Activated CD4-positive, CD25-positive, alpha-beta regulatory T cell treated with anti-CD3 and anti-CD28 coated beads, Interleukin-2, amount 50 U/mL, for 16 hours (primary cell): ENCODE measurements around the gene PIP5KL1.

Experiments
- DNase-seq: peaks from one replicate; pipeline ENCODE4 v3.0.0-alpha.2; 2020; ENCODE audit warnings: low read depth, low spot score

PIP5KL1 gene

GRCh38 chr9:127947841-127948710 is 17.5 kb upstream of the PIP5KL1 start:
- DNase-seq: no peak

DNA sequence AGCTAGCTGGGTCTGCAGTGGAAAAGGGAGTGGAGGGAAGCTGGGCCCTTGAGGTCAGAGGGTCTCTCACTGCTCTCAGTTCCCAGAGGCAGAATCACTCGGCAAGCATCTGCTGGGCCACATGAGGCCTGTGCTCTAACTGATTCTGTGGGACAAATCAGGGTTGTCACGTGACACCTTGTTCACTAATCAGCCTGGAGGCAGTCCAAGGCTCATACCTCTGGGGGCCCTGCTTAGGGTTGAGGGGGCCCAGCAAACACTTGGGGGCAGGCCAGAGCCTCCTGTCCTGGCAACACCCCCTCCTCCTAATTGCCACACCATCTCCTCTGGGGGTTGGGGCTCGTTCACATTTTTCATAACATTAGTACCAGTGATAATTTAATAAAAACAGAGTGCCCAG is 16.2 kb upstream of the PIP5KL1 start:
- no peak for DNase-seq

GRCh38 chr9:127945942-127946341 is 15.4 kb upstream of the PIP5KL1 start:
- no peak for DNase-seq

DNA sequence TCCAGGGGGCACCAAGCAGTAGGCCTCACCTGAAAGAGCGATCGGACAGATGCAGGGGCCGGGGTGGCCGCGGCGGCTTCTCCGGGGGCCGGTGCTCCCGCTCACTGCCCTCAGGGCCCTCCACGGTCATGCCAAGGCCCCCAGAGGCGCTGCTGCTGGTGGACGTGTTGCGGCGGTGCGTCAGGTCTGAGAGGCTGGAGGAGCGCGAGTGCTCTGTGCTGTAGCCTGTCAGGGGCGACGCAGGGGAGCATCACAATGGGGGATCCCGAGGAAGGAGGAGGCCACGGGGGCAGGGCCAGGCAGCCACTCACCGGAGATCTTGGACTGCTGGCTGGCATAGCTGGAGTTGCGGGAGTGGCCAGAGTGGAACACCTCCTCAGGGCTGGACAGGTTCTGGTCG is 14.8 kb upstream of the PIP5KL1 start:
- DNase-seq: no peak

GRCh38 chr9:127944586-127945218 is 14.1 kb upstream of the PIP5KL1 start:
- DNase-seq: no peak

- DNase-seq: peak; percentile 50
Observed at GRCh38 chr9:127943731-127944144, 13.2 kb upstream of the PIP5KL1 start.

DNA sequence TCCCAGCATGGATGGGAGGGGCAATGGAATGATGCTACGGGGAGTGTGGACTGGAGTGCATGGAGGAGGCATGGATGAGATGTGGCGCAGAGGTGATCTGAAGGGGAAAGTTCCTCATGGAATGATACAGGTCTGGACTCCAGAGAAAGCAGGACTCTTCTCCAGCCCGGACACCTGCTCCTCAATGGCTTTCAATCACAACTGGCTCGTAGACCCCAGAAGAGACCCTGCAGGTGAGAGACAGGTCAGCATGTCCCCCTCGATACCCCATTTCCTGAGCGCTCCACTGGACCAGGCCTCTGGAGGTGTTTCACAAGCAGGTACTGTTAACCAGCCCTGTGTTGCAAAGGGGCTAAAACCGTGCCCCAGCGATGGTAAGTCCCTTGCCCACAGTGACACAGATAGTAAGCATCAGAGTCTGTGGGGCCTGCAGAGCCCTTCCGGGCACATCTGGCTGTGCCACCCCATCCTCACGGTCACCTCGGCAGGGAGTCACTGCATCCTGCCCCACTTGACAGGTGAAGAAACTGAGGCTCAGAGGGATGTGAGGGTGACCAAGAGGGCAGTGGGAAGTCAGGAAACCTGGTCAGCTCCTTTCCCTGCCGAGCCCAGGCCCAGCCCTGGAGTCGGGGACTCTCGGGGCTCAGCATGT is 12.6 kb upstream of the PIP5KL1 start:
- no peak for DNase-seq

DNA sequence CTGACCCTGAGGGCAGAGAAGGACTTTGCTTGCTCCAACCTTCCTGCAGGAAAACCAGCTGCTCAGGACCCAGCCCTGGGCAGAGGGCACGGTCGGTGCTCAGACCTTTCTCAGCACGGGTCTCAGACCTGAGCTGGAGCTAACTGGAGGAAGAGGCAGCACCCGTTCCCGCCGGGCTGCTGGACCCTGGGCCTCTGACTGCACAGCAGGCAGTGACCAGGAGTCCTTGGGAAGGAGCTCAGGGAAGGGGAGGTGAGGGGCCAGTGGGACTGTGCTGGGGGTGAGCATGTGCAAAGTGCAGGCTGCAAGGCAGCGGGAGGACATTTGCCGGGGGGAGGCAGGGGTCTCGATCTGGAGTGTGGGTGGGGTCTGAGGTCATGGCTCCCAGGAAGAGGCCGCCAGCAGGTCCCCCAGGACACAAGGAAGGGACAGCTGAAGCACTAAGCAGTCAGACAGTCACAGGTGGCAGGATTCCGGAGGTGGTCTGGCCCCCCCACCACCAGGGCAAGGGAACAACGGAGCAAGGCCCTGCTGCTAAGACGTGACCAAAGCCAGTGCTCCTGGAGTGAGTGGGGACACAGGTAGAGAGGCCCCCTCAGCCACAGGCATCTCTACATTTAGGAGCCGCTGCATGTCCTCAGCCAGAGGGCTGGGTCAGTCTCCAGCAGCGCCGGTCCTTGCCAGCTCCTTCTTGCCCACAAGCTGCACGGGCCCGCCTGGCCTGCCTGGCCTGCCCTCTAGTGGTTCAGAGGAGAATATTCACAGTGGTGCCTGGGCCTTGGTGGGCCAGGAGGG is 11.8 kb upstream of the PIP5KL1 start:
- DNase-seq: no peak

GRCh38 chr9:127941961-127942215 is 11.3 kb upstream of the PIP5KL1 start:
- DNase-seq: no peak

DNA sequence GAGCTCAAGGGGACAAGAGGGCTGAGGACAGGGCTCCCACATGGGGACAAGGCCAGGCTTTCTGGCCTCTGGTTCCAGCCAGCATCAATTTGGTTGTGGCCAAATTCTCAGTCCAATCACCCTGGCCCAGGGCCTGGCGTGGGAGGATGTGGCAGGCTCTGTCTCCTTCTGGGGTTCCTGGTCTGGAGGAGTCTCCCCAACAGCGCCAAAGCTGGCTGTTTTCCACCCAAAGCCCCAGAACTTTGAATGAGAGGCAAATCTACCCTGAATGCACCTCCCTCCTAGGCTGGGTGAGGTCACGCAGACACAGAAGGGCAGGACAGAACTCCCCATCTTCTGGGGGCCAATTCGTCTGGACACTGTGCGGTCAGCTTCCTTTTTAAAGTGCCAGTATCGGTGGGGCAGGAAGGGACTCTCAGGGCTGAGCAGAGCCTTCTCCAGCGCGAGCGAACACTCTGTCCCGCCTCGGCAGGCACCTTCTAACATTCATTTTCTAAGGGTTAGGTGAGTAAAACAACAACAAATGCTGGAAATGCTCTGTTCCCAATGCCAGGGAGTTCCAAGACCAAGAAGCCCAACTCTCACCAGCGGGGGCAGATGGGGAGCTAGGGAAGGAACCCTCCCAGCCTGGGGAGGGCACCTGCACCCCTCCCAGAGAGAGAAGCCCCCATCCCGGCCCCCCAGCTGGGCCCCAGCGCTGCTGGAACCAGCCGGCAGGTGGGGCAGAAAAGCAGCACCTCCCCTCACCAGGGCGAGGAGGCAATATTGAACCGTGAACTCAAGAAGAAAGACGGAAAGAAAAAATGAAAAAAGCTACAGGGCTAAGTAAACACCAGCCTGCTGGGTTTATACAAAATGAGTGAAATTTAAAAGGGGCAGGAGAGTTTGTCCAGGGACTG is 10.7 kb upstream of the PIP5KL1 start:
- no peak for DNase-seq

GRCh38 chr9:127940593-127940992 is 10.0 kb upstream of the PIP5KL1 start:
- DNase-seq: no peak

GRCh38 chr9:127938298-127938690 is 7.7 kb upstream of the PIP5KL1 start:
- no peak for DNase-seq

DNA sequence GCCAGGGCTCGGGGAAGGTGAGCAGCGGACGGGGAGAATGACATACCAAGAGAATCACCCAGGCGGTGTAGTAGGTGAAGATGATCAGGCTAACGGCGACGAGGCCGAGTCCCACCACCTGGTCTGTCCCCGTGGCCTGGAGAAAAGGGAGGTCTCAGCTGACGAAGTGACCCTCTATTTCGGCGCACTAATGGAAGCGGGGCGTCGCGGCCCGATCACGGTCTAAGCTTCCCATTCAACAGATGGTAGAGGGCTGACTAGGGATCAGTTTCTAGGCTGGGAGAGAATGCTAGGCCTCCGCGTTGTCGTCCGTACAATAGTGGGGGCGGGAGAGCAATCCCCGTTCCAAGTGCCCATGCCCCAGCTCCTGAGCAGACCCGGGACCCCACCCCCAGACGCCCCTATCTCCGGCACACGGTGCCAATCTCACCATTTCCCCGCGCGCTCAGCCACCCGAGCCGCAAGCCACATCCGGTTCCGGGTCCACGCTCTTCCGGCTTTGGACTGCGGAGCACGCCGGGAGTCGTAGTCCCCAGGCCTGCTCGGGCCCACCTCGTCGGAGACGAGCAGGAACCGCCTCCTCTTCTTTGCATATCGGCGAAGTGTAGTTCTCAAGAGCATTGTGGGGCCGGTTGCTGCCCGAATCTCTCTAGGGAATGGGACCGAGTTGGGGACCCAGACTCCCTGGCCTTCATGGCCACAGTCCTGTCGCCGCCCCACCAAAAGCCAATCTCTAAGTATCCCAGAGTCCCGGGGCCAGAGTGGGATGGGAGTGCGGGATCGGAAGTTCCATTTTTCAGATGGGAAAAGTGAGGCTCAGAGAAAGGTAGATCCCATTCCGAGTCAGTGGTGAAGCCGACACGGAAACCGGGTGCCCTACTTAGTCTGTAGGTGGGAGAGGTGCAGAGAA is 7.1 kb upstream of the PIP5KL1 start, which contains the start of gene DPM2:
TSS of gene DPM2 (minus strand) at position 467 of the 910 bp plus-strand sequence. CDS start at position 433, 34 bp downstream.
- DNase-seq: peak; percentile 76

- no peak for DNase-seq
Observed at GRCh38 chr9:127937056-127937387, 6.4 kb upstream of the PIP5KL1 start.

- DNase-seq: no peak
Observed at GRCh38 chr9:127936347-127936852, 5.8 kb upstream of the PIP5KL1 start.

DNA sequence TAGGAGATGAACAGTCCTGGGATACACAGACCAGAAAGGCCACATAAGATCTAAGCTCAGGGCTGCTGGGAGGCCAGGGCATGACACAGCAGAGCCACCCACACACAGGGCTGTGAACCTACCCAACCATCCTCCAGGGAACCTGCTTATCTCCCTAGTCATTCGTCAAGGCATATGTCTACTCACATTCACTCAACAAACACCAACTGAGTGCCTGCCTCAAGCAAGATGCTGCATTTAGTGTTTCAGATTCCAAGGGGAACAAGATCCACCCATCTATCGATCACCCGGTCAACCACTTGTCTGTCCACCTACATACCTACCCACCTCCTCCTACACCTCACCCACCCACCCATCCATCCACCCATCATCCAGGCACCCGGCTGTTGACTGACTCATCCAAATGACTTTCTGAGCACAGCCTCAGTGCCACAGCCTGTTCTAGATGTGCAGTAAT is 5.2 kb upstream of the PIP5KL1 start:
- DNase-seq: no peak

GRCh38 chr9:127934986-127935385 is 4.4 kb upstream of the PIP5KL1 start:
- DNase-seq: no peak

- DNase-seq: no peak
Observed at GRCh38 chr9:127934248-127934647, 3.7 kb upstream of the PIP5KL1 start.

DNA sequence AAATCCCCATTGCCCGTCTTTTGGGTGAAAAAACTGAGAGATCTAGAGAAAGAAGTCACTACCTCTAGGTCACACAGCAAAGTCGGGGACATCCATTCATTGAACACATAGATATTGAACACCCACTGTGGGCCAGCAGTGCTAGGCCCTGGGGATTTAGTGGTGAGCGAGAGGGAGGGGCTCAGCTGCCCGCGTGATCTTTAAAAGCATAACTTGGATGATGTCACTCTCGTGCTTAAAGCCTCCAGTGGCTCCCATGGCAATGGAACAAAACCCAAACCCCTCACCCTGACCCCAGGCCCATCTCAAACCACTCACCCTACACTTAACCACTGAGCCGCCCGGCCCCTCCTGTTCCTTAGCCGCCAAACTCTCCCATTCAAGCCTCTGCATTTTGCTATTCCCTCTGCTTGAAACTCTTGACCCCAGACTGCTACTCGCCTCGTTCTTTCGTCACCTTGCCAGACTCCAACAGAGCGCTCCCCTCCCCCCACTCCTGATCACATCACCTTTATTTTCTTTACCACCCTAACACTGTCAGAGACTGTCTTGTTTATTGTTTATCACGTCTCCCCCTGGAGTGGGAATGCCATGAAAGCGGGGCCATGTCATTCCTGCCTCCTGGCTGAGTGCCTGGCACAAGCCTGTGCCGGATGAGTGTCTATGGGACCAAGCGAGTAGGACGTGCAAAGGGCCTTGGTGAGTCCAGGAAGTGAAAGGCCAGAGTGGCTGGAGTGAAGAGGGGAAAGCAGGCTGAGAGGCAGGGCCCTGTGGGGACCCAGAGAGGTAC is 710 bp upstream of the PIP5KL1 start:
- no peak for DNase-seq
